Central memory CD8-positive, alpha-beta T cell (primary cell): Measurements from ENCODE around the gene TMEM131L.

Experiments used
- ATAC-seq: fragments of 150-1000 bp; cut with Tn5 transposase; replicated peaks from 2 replicates; pipeline ENCODE4 v1.10.0; 2022; ENCODE audit warnings: mild to moderate bottlenecking, moderate FRiP score, moderate number of reproducible peaks; ENCODE audit not compliant: poor library complexity, severe bottlenecking; ENCODE audit errors: extremely low read depth
- DNase-seq, 2 donors: peaks; one replicate each; pipeline ENCODE4 v3.0.0; 2021; ENCODE audit warnings: low spot score in 2 of 2
- H3K27ac Mint-ChIP-seq: one replicate; pipeline ENCODE4 v1.8.0; 2022; ENCODE audit warnings: low read depth, mild to moderate bottlenecking, moderate library complexity, mixed read lengths
- H3K27me3 Mint-ChIP-seq: one replicate; pipeline ENCODE4 v1.8.0; 2022; ENCODE audit warnings: mixed read lengths
- H3K36me3 Mint-ChIP-seq: one replicate; pipeline ENCODE4 v1.8.0; 2022; ENCODE audit warnings: mild to moderate bottlenecking, moderate library complexity, mixed read lengths; ENCODE audit not compliant: insufficient read depth
- H3K4me1 Mint-ChIP-seq: one replicate; pipeline ENCODE4 v1.8.0; 2022; ENCODE audit warnings: mixed read lengths
- H3K4me3 Mint-ChIP-seq: one replicate; pipeline ENCODE4 v1.8.0; 2022; ENCODE audit warnings: mild to moderate bottlenecking, moderate library complexity, mixed read lengths
- H3K9me3 Mint-ChIP-seq: one replicate; pipeline ENCODE4 v1.8.0; 2022; ENCODE audit warnings: mixed read lengths

TMEM131L gene

GRCh38 chr4:153623491-153623890 is 157.3 kb downstream of the TMEM131L start:
- H3K27ac Mint-ChIP-seq: no peak overlapping the region
- no peak for ATAC-seq
- H3K36me3 Mint-ChIP-seq: peaks cover 72% of the 10 kb centered on the region
- no peaks in the 10 kb centered on the region for H3K27me3 Mint-ChIP-seq
- no peak overlapping the region for H3K4me3 Mint-ChIP-seq
- peaks cover 7% of the 10 kb centered on the region for H3K4me1 Mint-ChIP-seq
- no peaks in the 10 kb centered on the region for H3K9me3 Mint-ChIP-seq
- DNase-seq: no peak

GRCh38 chr4:153628796-153629315 is 162.7 kb downstream of the TMEM131L start:
- Mint-ChIP-seq H3K27ac (peak overlapping the region; percentile 17), H3K9me3 (no peaks in the 10 kb centered on the region), H3K4me1 (no peaks in the 10 kb centered on the region), H3K27me3 (no peaks in the 10 kb centered on the region), H3K36me3 (peaks cover 66% of the 10 kb centered on the region), H3K4me3 (no peak overlapping the region)
- ATAC-seq (no peak), DNase-seq (no peak)

- no peaks in the 10 kb centered on the region for H3K27me3 Mint-ChIP-seq
- H3K9me3 Mint-ChIP-seq: no peaks in the 10 kb centered on the region
- ATAC-seq: no peak
- no peaks in the 10 kb centered on the region for H3K4me1 Mint-ChIP-seq
- no peak overlapping the region for H3K4me3 Mint-ChIP-seq
- H3K36me3 Mint-ChIP-seq: peaks cover 67% of the 10 kb centered on the region
- DNase-seq: no peak
- H3K27ac Mint-ChIP-seq: peak overlapping the region; percentile 17
These were observed 163.6 kb downstream of the TMEM131L start for GRCh38 chr4:153629776-153630175.

DNA sequence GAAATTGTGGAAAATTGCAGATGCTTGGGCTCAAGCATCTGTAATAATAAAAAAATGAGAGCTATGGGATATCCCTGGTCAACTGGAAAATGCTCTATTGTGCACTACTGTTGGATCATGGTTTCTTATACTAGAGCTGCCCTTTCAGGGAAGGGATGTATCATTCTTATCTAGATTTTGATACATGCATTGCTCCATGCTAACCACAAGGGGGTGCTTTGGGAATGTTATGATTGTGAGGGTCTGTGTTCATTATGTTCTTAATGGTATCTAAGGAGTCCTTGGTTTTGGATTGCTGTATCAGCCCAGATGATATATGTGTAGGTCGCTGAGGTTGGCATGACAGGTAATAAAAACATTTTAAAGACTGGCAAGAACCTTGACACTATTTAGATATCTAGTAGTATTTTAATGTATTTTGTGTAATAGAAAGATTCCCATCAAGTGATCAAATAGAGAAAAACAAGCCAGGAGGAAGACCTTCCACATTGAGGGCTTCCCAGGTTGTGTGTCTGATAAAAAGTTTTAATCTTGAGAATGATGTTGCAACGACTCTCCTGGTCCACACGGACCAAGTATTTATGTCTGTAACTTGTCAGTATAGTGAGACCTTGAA is 168.7 kb downstream of the TMEM131L start:
- Mint-ChIP-seq H3K9me3 (no peaks in the 10 kb centered on the region), H3K27me3 (no peaks in the 10 kb centered on the region), H3K36me3 (peaks cover 57% of the 10 kb centered on the region), H3K27ac (no peak overlapping the region), H3K4me3 (no peak overlapping the region), H3K4me1 (no peaks in the 10 kb centered on the region)
- ATAC-seq: no peak
- no peak for DNase-seq

DNA sequence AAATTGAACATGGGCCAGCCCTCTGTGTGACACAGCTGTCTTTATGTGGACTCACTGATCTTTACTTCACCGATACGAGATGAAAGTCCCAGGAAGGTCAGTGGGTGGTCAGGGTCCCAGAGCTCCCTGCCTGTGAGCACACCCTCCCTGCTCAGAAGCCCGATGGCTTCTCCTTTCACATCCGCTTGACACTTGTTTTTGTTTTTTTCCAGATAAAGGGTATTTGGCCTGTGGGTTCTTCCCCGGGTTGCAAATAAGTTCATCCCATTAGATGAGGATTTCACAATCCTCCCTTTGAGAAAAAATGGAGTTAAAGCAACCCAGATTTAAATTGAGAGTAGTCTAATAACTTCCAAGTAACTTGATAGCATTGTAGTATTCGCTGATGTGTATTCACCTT is 169.7 kb downstream of the TMEM131L start:
- Mint-ChIP-seq H3K4me1 (no peaks in the 10 kb centered on the region), H3K27ac (no peak overlapping the region), H3K36me3 (peaks cover 54% of the 10 kb centered on the region)

GRCh38 chr4:153637201-153637600 is 171.0 kb downstream of the TMEM131L start:
- Mint-ChIP-seq H3K4me3 (no peak overlapping the region), H3K4me1 (no peaks in the 10 kb centered on the region), H3K27me3 (no peaks in the 10 kb centered on the region), H3K36me3 (peaks cover 46% of the 10 kb centered on the region), H3K9me3 (no peaks in the 10 kb centered on the region), H3K27ac (no peak overlapping the region)
- DNase-seq (no peak), ATAC-seq (no peak)

More for the DNA sequence above, 169.7 kb downstream of the TMEM131L start:
- Mint-ChIP-seq H3K27me3 (no peaks in the 10 kb centered on the region), H3K9me3 (no peaks in the 10 kb centered on the region), H3K4me3 (no peak overlapping the region)
- DNase-seq: no peak
- no peak for ATAC-seq

DNA sequence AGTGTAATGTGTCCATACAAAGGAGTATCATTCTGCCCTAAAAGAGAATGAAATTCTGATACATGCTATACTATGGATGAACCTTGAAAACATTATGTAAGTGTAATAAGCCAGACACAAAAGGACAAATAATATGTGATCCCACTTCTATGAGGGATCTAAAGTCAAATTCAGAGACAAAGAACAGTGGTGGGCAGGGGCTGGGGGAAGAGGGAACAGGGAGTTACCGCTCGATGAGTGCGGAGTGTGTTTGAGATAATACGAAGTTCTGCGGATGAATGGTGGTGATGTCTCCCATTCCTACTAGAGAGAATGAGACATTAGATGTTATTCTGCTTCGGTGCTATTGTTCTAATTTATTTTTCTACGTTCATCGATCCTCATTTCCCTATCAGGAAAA is 171.9 kb downstream of the TMEM131L start:
- H3K27ac Mint-ChIP-seq: no peak overlapping the region
- peaks cover 39% of the 10 kb centered on the region for H3K36me3 Mint-ChIP-seq
- no peaks in the 10 kb centered on the region for H3K9me3 Mint-ChIP-seq
- DNase-seq (no peak), ATAC-seq (no peak)
- no peak overlapping the region for H3K4me3 Mint-ChIP-seq
- H3K4me1 Mint-ChIP-seq: no peaks in the 10 kb centered on the region
- no peaks in the 10 kb centered on the region for H3K27me3 Mint-ChIP-seq

DNA sequence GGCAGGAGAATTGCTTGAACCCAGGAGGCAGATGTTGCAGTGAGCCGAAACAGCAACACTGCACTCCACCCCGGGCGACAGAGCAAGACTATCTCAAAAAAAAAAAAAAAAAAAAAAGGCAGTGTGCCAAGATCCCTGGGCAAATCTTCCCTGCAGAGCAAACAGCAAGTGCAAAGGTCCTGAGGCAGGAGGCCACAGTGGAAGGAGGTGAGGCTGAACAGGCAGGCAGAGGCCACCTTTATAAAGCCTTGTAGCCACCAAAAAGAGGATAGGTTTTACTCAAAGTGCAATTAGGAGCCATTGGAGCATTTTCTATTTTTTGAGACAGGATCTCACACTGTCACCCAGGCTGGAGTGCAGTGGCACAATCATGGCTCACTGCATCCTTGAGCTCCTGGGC is 172.8 kb downstream of the TMEM131L start:
- Mint-ChIP-seq H3K4me1 (no peaks in the 10 kb centered on the region), H3K36me3 (peaks cover 33% of the 10 kb centered on the region), H3K4me3 (no peak overlapping the region), H3K9me3 (no peaks in the 10 kb centered on the region), H3K27ac (no peak overlapping the region), H3K27me3 (no peaks in the 10 kb centered on the region)
- DNase-seq (no peak), ATAC-seq (no peak)

DNA sequence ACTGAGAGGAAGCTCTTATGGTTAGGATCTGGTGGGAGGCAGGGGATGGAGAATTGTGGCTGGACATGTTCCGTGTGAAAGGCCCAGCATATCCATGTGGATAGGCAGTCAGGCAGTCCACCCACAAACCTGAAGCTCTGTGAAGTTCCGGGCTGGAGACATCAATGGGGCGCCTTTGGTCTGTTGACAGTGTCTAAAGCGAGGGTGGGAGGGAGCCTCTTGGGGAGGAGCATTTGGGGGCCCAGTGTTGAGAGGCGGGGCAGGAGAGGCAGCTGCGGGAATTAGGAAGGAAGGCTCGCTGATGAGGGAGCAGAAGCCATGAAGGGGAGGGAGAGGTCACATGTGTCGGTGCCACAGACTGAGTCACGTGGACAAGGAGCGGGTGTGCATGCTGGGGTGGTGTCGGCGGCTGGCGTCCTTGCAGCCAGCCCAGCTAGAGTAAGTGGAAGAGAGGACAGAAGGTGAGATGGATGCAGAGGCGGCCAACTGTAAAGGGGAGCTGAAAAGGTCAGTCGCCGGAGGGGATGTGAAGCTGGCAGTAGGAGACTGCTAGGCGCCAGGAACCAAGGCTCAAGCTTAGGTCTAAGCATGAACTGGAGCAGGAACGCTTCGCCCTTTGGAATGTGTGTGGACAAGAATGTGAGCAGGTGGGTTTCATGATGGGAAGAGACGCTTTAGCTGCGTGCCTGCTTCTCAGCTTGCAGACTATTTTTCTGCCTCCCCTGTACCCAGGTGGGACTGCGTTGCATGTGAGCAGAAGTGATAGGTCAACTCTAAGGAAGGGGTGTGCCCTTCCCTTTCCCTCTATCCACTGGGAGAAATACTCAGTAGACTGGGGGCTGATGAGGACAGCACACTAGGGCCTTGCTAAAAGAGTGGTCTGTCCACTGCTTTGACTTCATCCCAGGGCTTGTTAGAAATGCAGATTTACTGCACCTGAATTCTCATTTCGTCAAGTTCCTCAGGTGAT is 174.0 kb downstream of the TMEM131L start:
- Mint-ChIP-seq H3K4me1 (no peaks in the 10 kb centered on the region), H3K36me3 (peaks cover 26% of the 10 kb centered on the region), H3K27me3 (no peaks in the 10 kb centered on the region), H3K9me3 (no peaks in the 10 kb centered on the region), H3K4me3 (no peak overlapping the region), H3K27ac (no peak overlapping the region)
- no peak for ATAC-seq
- no peak for DNase-seq

GRCh38 chr4:153641532-153641931 is 175.4 kb downstream of the TMEM131L start:
- H3K4me1 Mint-ChIP-seq: no peaks in the 10 kb centered on the region

GRCh38 chr4:153643406-153644383 is 177.5 kb downstream of the TMEM131L start:
- no peak overlapping the region for H3K27ac Mint-ChIP-seq
- DNase-seq: no peak

More at GRCh38 chr4:153641532-153641931, 175.4 kb downstream of the TMEM131L start:
- Mint-ChIP-seq H3K36me3 (peaks cover 13% of the 10 kb centered on the region), H3K4me3 (no peak overlapping the region), H3K27me3 (no peaks in the 10 kb centered on the region), H3K27ac (no peak overlapping the region), H3K9me3 (no peaks in the 10 kb centered on the region)
- ATAC-seq: no peak
- DNase-seq: no peak

GRCh38 chr4:153645183-153645582 is 179.0 kb downstream of the TMEM131L start:
- Mint-ChIP-seq H3K36me3 (peaks cover 2% of the 10 kb centered on the region), H3K27ac (no peak overlapping the region), H3K27me3 (no peaks in the 10 kb centered on the region), H3K4me1 (peaks cover 6% of the 10 kb centered on the region), H3K9me3 (no peaks in the 10 kb centered on the region), H3K4me3 (no peak overlapping the region)
- DNase-seq (no peak), ATAC-seq (no peak)

More at GRCh38 chr4:153643406-153644383, 177.5 kb downstream of the TMEM131L start:
- H3K4me1 Mint-ChIP-seq: peaks cover 6% of the 10 kb centered on the region
- peak; percentile 87 for ATAC-seq
- H3K9me3 Mint-ChIP-seq: no peaks in the 10 kb centered on the region
- peaks cover 2% of the 10 kb centered on the region for H3K36me3 Mint-ChIP-seq
- no peaks in the 10 kb centered on the region for H3K27me3 Mint-ChIP-seq
- no peak overlapping the region for H3K4me3 Mint-ChIP-seq
